ENCODE data around the gene ITPRIP.

DNA sequence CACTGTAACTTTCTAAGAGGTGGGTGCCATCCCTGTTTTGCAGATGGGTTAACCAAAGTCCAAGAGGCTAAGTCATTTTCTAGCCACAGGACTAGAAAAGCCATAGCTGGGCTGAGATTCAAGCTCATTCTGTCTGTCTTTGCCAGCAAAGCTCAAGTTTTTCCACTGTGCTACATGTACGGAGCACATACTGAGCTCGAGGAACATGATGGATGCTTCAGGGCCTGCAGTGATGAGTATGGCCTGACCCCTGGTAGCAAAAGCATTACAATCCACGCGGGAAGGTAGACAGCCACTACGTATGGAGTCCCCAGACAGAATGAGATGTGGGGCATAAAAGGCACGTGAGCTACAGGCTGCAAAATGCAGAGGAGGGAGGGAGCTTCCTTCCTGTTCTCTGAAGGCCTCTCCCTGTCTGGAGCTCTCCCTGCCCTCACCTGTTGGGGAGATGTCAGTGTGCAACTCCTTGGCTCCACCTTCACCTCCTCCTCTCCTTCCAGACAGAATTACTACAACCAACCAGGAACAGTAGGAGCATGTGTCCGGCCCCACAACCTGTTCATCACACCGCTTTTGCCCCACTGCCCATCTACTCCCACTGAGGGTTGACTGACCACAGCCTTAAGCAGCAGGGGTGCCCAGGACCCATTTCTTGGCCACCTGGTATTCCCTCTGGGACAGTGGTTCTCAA is 16.4 kb downstream of the ITPRIP start:
- TF ChIP-seq EZH2 (IDR thresholded peaks at IDR 0.05; ENCODE audit: borderline replicate concordance, low read depth, low read length, severe bottlenecking) = no peak
- TF ChIP-seq, protein P1, sequence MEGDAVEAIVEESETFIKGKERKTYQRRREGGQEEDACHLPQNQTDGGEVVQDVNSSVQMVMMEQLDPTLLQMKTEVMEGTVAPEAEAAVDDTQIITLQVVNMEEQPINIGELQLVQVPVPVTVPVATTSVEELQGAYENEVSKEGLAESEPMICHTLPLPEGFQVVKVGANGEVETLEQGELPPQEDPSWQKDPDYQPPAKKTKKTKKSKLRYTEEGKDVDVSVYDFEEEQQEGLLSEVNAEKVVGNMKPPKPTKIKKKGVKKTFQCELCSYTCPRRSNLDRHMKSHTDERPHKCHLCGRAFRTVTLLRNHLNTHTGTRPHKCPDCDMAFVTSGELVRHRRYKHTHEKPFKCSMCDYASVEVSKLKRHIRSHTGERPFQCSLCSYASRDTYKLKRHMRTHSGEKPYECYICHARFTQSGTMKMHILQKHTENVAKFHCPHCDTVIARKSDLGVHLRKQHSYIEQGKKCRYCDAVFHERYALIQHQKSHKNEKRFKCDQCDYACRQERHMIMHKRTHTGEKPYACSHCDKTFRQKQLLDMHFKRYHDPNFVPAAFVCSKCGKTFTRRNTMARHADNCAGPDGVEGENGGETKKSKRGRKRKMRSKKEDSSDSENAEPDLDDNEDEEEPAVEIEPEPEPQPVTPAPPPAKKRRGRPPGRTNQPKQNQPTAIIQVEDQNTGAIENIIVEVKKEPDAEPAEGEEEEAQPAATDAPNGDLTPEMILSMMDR (IDR thresholded peaks at IDR 0.05; ENCODE audit: borderline replicate concordance, extremely low read depth, low read length, poor library complexity, severe bottlenecking) = no peak

All from DND-41 (cell line).